Measurements from ENCODE around the gene RNF157.

DNA sequence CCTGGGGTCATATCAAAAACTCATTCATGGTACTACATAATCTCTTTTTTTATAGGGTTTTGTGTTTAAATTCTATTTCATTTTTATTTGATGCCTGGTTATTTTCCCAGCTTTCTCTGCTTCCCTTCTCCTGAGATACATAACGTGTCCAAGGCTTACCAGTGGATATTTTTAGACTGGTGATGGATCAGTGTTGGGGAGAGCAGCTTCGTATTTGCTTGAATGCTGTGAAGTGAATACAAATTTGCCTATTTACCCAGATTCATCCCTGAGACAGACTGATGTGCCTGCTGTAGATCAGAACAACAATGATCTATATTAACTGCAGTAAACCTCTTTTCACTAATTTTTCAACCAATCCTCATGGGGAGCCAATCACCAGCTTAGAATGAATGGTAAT is 56.0 kb downstream of the RNF157 start:
- TF ChIP-seq, protein P1, sequence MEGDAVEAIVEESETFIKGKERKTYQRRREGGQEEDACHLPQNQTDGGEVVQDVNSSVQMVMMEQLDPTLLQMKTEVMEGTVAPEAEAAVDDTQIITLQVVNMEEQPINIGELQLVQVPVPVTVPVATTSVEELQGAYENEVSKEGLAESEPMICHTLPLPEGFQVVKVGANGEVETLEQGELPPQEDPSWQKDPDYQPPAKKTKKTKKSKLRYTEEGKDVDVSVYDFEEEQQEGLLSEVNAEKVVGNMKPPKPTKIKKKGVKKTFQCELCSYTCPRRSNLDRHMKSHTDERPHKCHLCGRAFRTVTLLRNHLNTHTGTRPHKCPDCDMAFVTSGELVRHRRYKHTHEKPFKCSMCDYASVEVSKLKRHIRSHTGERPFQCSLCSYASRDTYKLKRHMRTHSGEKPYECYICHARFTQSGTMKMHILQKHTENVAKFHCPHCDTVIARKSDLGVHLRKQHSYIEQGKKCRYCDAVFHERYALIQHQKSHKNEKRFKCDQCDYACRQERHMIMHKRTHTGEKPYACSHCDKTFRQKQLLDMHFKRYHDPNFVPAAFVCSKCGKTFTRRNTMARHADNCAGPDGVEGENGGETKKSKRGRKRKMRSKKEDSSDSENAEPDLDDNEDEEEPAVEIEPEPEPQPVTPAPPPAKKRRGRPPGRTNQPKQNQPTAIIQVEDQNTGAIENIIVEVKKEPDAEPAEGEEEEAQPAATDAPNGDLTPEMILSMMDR (IDR thresholded peaks at IDR 0.05 in 2 of 3, conservative IDR thresholded peaks at IDR 0.05 in 1 of 3; ENCODE audit: insufficient read depth in 2 of 3, low read depth in 1 of 3, low read length in 3 of 3), result no peak
- TF ChIP-seq FOXK2 (conservative IDR thresholded peaks at IDR 0.05 in 1 of 2, IDR thresholded peaks at IDR 0.05 in 1 of 2; ENCODE audit: low read depth in 2 of 2) (no peak), POLR2H (tag; IDR thresholded peaks at IDR 0.05; ENCODE audit: low read depth) (no peak), CBFA2T2 (conservative IDR thresholded peaks at IDR 0.05) (no peak)
- TF ChIP-seq, protein P2, sequence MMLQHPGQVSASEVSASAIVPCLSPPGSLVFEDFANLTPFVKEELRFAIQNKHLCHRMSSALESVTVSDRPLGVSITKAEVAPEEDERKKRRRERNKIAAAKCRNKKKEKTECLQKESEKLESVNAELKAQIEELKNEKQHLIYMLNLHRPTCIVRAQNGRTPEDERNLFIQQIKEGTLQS (IDR thresholded peaks at IDR 0.05), result no peak
- TF ChIP-seq, protein P2 (CRISPR knock-in tag; conservative IDR thresholded peaks at IDR 0.05), result no peak
